Measurements from ENCODE around the gene ALDOC.
"Not testable (repeated sequence)": the region's sequence is repeated elsewhere in the genome, so short reads cannot be mapped to it uniquely, and the experiment has no call there.

DNA sequence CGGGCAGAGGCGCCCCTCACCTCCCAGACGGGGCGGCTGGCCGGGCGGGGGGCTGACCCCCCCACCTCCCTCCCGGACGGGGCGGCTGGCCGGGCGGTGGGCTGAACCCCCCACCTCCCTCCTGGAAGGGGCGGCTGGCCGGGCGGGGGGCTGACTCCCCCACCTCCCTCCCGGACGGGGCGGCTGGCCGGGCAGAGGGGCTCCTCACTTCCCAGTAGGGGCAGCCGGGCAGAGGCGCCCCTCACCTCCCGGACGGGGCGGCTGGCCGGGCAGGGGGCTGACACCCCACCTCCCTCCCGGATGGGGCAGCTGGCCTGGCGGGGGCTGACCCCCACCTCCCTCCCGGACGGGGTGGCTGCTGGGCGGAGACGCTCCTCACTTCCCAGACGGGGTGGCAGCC lies 27.3 kb upstream of the ALDOC start:
- TF ChIP-seq, protein P1, sequence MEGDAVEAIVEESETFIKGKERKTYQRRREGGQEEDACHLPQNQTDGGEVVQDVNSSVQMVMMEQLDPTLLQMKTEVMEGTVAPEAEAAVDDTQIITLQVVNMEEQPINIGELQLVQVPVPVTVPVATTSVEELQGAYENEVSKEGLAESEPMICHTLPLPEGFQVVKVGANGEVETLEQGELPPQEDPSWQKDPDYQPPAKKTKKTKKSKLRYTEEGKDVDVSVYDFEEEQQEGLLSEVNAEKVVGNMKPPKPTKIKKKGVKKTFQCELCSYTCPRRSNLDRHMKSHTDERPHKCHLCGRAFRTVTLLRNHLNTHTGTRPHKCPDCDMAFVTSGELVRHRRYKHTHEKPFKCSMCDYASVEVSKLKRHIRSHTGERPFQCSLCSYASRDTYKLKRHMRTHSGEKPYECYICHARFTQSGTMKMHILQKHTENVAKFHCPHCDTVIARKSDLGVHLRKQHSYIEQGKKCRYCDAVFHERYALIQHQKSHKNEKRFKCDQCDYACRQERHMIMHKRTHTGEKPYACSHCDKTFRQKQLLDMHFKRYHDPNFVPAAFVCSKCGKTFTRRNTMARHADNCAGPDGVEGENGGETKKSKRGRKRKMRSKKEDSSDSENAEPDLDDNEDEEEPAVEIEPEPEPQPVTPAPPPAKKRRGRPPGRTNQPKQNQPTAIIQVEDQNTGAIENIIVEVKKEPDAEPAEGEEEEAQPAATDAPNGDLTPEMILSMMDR (IDR thresholded peaks at IDR 0.05; ENCODE audit: low read length) = not testable (repeated sequence)
- TF ChIP-seq EZH2phosphoT487 (IDR thresholded peaks at IDR 0.05; ENCODE audit: low read length) = not testable (repeated sequence)
